ENCODE data around the gene ATG4C. TPM values are rescaled to one million over a fixed set of nuclear protein-coding genes. Genes with fewer than 3 reads are reported as not detected.

Gene ATG4C
- total RNA-seq, 1 donor from 2014 or later: 9.7 TPM

DNA sequence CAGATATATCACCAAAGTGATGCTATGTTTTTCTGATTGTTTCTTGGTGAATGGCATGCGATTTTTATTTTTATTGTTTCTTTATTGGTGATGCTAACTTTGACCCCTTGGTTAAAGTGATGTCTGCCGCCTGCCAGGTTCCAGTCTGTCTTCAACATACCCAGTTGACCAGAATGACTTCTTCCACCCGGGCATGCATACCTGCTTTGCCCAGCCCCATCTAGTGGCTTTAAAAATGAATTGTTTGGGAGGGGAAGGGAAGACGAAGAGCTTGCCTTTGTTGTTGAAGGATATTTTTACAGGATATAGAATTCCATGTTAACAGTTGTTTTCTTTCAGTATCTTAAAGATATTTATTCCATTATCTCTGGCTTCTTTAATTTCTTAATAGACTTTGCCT, 65.1 kb downstream of the ATG4C start:
- Histone ChIP-seq H3K27me3 (no peaks in the 10 kb centered on the region), H3K4me3 (no peak overlapping the region), H3K36me3 (peaks cover 0 to 14% of the 10 kb centered on the region in 2 donors), H3K27ac (no peak overlapping the region), H3K9me3 (no peaks in the 10 kb centered on the region), H3K4me1 (no peaks in the 10 kb centered on the region)
- TF ChIP-seq, protein P1, sequence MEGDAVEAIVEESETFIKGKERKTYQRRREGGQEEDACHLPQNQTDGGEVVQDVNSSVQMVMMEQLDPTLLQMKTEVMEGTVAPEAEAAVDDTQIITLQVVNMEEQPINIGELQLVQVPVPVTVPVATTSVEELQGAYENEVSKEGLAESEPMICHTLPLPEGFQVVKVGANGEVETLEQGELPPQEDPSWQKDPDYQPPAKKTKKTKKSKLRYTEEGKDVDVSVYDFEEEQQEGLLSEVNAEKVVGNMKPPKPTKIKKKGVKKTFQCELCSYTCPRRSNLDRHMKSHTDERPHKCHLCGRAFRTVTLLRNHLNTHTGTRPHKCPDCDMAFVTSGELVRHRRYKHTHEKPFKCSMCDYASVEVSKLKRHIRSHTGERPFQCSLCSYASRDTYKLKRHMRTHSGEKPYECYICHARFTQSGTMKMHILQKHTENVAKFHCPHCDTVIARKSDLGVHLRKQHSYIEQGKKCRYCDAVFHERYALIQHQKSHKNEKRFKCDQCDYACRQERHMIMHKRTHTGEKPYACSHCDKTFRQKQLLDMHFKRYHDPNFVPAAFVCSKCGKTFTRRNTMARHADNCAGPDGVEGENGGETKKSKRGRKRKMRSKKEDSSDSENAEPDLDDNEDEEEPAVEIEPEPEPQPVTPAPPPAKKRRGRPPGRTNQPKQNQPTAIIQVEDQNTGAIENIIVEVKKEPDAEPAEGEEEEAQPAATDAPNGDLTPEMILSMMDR (IDR thresholded peaks at IDR 0.05): no peak
- DNase-seq (ENCODE audit: low spot score in 2 of 2): no peak
- intact Hi-C loops (cut with DNase I): no loop called here

DNA sequence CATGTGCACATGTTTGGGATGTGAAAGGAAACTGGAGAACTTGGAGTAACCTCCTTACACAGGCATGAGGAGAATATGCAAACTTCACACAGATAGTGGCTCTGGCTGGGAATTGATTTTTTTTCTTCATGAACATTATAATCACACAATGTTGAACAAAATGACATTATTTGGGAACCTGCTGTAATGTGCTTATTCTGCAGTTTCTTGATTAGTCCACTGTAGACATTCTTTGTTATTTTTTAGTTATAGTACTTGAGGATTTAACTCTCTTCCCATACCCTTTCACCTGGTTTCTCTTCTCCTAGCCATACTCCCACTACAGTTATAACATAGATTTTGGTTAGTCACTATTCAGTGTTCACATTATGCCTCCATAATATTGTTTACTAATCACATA, 68.3 kb downstream of the ATG4C start:
- Histone ChIP-seq H3K4me1 (no peaks in the 10 kb centered on the region), H3K36me3 (peaks cover 0 to 14% of the 10 kb centered on the region in 2 donors), H3K9me3 (no peaks in the 10 kb centered on the region), H3K27me3 (no peaks in the 10 kb centered on the region), H3K27ac (no peak overlapping the region), H3K4me3 (no peak overlapping the region)
- DNase-seq (ENCODE audit: low spot score in 2 of 2): no peak
- intact Hi-C loops (cut with DNase I): no loop called here
- TF ChIP-seq, protein P1 (IDR thresholded peaks at IDR 0.05): no peak

DNA sequence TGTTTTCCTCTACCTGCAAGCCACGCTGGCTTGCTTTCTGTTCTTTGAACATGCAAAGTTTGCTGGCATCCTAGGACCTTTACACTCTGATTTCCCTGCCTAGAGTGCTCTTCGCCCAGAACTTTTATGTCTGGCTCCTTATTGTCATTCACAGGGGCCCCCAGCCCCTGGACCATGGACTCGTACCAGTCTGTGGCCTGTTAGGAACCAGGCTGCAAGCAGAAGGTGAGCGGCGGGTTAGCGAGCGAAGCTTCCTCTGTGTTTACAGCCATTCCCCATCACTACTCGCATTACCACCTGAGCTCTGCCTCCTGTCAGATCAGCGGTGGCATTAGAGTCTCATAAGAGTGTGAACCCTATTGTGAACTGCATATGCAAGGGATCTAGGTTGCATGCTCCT, 73.0 kb downstream of the ATG4C start:
- no peak for DNase-seq (ENCODE audit: low spot score in 2 of 2)
- TF ChIP-seq, protein P1 (IDR thresholded peaks at IDR 0.05): no peak
- no peaks in the 10 kb centered on the region for H3K9me3 ChIP-seq
- intact Hi-C loops (cut with DNase I): no loop called here
- H3K4me3 ChIP-seq: no peak overlapping the region
- no peak overlapping the region for H3K27ac ChIP-seq
- no peaks in the 10 kb centered on the region for H3K4me1 ChIP-seq
- H3K27me3 ChIP-seq: no peaks in the 10 kb centered on the region
- peaks cover 0 to 19% of the 10 kb centered on the region in 2 donors for H3K36me3 ChIP-seq

DNA sequence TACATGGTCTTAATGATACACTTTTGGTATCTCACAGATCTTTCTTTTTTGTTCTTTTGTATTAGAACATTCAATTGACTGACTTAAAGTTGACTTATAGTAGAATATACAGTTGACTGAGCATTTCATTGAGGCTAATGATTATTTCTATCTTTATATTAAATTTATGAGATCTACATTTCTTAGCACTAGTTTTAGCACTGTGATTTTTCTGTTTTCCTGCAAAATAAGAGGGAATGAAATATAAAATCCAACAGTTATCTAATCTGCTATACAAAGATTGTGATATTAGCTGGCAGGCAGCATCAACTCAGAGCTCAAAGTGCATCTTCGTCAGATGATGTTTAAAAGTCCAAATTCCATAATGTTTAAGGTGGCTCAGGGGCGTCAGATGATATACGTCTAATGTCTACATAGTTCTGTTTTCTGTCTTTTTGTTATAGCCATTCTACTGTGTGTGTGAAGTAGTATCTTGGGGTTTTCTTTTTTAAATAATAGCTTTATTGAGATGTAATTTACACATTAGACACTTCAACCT, 85.4 kb downstream of the ATG4C start:
- H3K36me3 ChIP-seq: no peaks in the 10 kb centered on the region
- intact Hi-C loops (cut with DNase I): no loop called here
- H3K9me3 ChIP-seq: no peaks in the 10 kb centered on the region
- H3K27ac ChIP-seq: no peak overlapping the region
- TF ChIP-seq, protein P1 (IDR thresholded peaks at IDR 0.05): no peak
- DNase-seq (ENCODE audit: low spot score in 2 of 2): no peak
- H3K4me1 ChIP-seq: no peaks in the 10 kb centered on the region
- no peaks in the 10 kb centered on the region for H3K27me3 ChIP-seq
- H3K4me3 ChIP-seq: no peak overlapping the region

DNA sequence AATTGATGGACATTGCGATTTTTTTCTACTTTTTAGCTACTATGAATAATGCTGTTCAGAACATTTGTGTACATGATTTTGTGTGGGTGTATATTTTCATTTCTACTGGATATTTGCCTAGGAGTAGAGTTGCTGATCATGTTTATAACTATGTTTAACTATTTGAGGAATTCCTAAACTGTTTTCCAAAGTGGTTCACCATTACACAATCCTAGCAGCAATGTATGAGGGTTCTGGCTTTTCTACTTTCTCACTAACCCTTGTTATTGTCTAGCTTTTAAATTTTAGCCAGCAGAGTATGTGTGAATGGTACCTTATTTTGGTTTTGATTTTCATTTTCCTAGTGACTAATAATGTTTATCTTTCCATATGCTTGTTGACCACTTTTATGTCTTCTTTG, 86.2 kb downstream of the ATG4C start:
- DNase-seq (ENCODE audit: low spot score in 2 of 2): no peak
- Histone ChIP-seq H3K9me3 (no peaks in the 10 kb centered on the region), H3K27ac (no peak overlapping the region), H3K4me3 (no peak overlapping the region), H3K36me3 (no peaks in the 10 kb centered on the region), H3K4me1 (no peaks in the 10 kb centered on the region), H3K27me3 (no peaks in the 10 kb centered on the region)
- TF ChIP-seq, protein P1 (IDR thresholded peaks at IDR 0.05): no peak
- intact Hi-C loops (cut with DNase I): no loop called here

DNA sequence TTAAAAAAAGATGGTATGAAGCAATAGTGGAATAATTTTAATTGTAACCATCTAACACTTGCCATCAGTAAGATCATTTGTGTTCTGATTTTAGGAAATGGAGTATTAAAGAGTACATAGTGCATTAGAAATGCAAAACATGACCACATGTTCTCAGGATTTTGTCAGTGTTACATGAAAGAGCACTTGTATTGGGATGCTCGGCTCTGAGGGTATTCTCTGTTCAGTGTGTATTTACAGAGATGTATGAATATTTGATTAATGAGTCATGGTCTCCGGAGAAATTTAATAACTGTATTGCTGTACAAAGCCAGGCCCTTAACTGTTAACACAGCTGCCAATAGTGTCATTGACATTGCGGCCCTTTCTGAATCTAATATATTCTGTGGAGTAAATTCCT, 91.7 kb downstream of the ATG4C start:
- Histone ChIP-seq H3K27ac (no peak overlapping the region), H3K9me3 (no peaks in the 10 kb centered on the region), H3K4me3 (no peak overlapping the region), H3K4me1 (no peaks in the 10 kb centered on the region), H3K27me3 (no peaks in the 10 kb centered on the region), H3K36me3 (no peaks in the 10 kb centered on the region)
- DNase-seq (ENCODE audit: low spot score in 2 of 2): no peak
- intact Hi-C loops (cut with DNase I): no loop called here
- TF ChIP-seq, protein P1 (IDR thresholded peaks at IDR 0.05): no peak
